ENCODE measurements around the gene RALGAPA1. TPM values are rescaled to one million over a fixed set of nuclear protein-coding genes. Genes with fewer than 3 reads are reported as not detected.

The RALGAPA1 gene
- total and polyA plus RNA-seq, 4 donors = 4.6 to 38.7 (median 13.4) TPM

DNA sequence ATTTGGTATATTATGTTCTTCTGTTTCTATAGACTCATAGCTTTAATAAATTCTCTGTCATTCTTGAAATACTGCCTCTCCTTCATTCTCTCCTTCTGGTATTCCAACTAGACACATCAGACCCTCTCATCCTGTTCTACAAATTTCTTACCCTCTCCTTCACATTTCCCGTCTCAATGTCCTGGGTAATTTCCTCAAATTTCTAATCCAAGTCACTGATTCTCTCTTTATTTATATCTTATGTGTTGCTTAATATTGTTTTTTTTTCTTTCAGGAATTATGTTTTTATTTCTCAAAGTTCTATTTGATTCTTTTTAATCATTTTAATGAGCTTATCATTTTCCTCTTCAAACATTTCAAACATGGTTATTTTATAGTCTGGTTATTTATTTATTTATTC, 94.0 kb downstream of the RALGAPA1 start:
- no peak for DNase-seq (ENCODE audit: low spot score)
- Histone ChIP-seq H3K27ac (ENCODE audit: low read depth in 1 of 2, low read length in 2 of 2) (no peak overlapping the region), H3K4me1 (ENCODE audit: control insufficient read depth in 4 of 4, insufficient read depth in 4 of 4, low read length in 3 of 4) (no peaks in the 10 kb centered on the region), H3K27me3 (ENCODE audit: control insufficient read depth in 4 of 4, insufficient read depth in 4 of 4, low read length in 3 of 4) (no peaks in the 10 kb centered on the region), H3K4me3 (ENCODE audit: low read depth in 1 of 3, low read length in 3 of 3) (no peak overlapping the region), H3K9me3 (ENCODE audit: control insufficient read depth in 4 of 4, low read length in 3 of 4) (no peaks in the 10 kb centered on the region), H3K9ac (ENCODE audit: low read depth in 1 of 2, low read length in 2 of 2) (no peak overlapping the region), H3K36me3 (ENCODE audit: control insufficient read depth in 4 of 4, insufficient read depth in 3 of 4, low read depth in 1 of 4, low read length in 3 of 4) (peaks cover 3 to 17% (median 11%) of the 10 kb centered on the region in 4 donors)
- WGBS = 99% methylated on average over 1 of the region's 1 CpG
- TF ChIP-seq RAD21 (IDR thresholded peaks at IDR 0.05) (no peak), JUND (IDR thresholded peaks at IDR 0.05) (no peak), FOXA2 (IDR thresholded peaks at IDR 0.05) (no peak), FOXA1 (IDR thresholded peaks at IDR 0.05) (no peak), GABPA (IDR thresholded peaks at IDR 0.05 in 1 of 2, conservative IDR thresholded peaks at IDR 0.05 in 1 of 2) (no peak), SP1 (IDR thresholded peaks at IDR 0.05) (no peak), NR2F2 (IDR thresholded peaks at IDR 0.05) (no peak), TAF1 (conservative IDR thresholded peaks at IDR 0.05) (no peak), YY1 (IDR thresholded peaks at IDR 0.05) (no peak), HNF4G (IDR thresholded peaks at IDR 0.05) (no peak), EGR1 (IDR thresholded peaks at IDR 0.05; ENCODE audit: low read depth in 2 of 2) (no peak), RXRA (IDR thresholded peaks at IDR 0.05) (no peak), HNF4A (conservative IDR thresholded peaks at IDR 0.05) (no peak)
- TF ChIP-seq, protein P1, sequence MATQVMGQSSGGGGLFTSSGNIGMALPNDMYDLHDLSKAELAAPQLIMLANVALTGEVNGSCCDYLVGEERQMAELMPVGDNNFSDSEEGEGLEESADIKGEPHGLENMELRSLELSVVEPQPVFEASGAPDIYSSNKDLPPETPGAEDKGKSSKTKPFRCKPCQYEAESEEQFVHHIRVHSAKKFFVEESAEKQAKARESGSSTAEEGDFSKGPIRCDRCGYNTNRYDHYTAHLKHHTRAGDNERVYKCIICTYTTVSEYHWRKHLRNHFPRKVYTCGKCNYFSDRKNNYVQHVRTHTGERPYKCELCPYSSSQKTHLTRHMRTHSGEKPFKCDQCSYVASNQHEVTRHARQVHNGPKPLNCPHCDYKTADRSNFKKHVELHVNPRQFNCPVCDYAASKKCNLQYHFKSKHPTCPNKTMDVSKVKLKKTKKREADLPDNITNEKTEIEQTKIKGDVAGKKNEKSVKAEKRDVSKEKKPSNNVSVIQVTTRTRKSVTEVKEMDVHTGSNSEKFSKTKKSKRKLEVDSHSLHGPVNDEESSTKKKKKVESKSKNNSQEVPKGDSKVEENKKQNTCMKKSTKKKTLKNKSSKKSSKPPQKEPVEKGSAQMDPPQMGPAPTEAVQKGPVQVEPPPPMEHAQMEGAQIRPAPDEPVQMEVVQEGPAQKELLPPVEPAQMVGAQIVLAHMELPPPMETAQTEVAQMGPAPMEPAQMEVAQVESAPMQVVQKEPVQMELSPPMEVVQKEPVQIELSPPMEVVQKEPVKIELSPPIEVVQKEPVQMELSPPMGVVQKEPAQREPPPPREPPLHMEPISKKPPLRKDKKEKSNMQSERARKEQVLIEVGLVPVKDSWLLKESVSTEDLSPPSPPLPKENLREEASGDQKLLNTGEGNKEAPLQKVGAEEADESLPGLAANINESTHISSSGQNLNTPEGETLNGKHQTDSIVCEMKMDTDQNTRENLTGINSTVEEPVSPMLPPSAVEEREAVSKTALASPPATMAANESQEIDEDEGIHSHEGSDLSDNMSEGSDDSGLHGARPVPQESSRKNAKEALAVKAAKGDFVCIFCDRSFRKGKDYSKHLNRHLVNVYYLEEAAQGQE (IDR thresholded peaks at IDR 0.05) = no peak
- TF ChIP-seq, protein P2, sequence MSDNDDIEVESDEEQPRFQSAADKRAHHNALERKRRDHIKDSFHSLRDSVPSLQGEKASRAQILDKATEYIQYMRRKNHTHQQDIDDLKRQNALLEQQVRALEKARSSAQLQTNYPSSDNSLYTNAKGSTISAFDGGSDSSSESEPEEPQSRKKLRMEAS (IDR thresholded peaks at IDR 0.05) = no peak
- TF ChIP-seq, protein P3, sequence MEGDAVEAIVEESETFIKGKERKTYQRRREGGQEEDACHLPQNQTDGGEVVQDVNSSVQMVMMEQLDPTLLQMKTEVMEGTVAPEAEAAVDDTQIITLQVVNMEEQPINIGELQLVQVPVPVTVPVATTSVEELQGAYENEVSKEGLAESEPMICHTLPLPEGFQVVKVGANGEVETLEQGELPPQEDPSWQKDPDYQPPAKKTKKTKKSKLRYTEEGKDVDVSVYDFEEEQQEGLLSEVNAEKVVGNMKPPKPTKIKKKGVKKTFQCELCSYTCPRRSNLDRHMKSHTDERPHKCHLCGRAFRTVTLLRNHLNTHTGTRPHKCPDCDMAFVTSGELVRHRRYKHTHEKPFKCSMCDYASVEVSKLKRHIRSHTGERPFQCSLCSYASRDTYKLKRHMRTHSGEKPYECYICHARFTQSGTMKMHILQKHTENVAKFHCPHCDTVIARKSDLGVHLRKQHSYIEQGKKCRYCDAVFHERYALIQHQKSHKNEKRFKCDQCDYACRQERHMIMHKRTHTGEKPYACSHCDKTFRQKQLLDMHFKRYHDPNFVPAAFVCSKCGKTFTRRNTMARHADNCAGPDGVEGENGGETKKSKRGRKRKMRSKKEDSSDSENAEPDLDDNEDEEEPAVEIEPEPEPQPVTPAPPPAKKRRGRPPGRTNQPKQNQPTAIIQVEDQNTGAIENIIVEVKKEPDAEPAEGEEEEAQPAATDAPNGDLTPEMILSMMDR (IDR thresholded peaks at IDR 0.05; ENCODE audit: low read depth, low read length, missing input control) = no peak
- TF ChIP-seq, protein P4, sequence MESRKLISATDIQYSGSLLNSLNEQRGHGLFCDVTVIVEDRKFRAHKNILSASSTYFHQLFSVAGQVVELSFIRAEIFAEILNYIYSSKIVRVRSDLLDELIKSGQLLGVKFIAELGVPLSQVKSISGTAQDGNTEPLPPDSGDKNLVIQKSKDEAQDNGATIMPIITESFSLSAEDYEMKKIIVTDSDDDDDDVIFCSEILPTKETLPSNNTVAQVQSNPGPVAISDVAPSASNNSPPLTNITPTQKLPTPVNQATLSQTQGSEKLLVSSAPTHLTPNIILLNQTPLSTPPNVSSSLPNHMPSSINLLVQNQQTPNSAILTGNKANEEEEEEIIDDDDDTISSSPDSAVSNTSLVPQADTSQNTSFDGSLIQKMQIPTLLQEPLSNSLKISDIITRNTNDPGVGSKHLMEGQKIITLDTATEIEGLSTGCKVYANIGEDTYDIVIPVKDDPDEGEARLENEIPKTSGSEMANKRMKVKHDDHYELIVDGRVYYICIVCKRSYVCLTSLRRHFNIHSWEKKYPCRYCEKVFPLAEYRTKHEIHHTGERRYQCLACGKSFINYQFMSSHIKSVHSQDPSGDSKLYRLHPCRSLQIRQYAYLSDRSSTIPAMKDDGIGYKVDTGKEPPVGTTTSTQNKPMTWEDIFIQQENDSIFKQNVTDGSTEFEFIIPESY (IDR thresholded peaks at IDR 0.05) = no peak
- TF ChIP-seq, protein P5, sequence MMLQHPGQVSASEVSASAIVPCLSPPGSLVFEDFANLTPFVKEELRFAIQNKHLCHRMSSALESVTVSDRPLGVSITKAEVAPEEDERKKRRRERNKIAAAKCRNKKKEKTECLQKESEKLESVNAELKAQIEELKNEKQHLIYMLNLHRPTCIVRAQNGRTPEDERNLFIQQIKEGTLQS (IDR thresholded peaks at IDR 0.05) = no peak
